Fibroblast of lung (primary cell): ENCODE data around the gene HIRIP3. TPM values are rescaled to one million over a fixed set of nuclear protein-coding genes. Genes with fewer than 3 reads are reported as not detected.

Experiments
- DNase-seq, 2 donors: peaks; one replicate each; pipeline versions ENCODE4 v3.0.0 to v3.0.0-alpha.2; 2010; ENCODE audit warnings: low read depth in 2 of 2
- H2AFZ ChIP-seq: 2 replicates; pipeline ENCODE4 v1.5.1; 2012; ENCODE audit warnings: low read length, control low read depth, inconsistent platforms
- H3K27ac ChIP-seq: 2 replicates; pipeline ENCODE4 v1.5.1; 2011; ENCODE audit warnings: low read length, control low read depth; ENCODE audit not compliant: insufficient read depth
- H3K27me3 ChIP-seq: 2 replicates; pipeline ENCODE4 v1.5.1; 2011; ENCODE audit warnings: mild to moderate bottlenecking, low read length; ENCODE audit not compliant: control insufficient read depth, insufficient read depth
- H3K36me3 ChIP-seq: 2 replicates; pipeline ENCODE4 v1.5.1; 2011; ENCODE audit warnings: low read length; ENCODE audit not compliant: control insufficient read depth, insufficient read depth
- H3K4me1 ChIP-seq: 2 replicates; pipeline ENCODE4 v1.5.1; 2011; ENCODE audit warnings: low read length; ENCODE audit not compliant: control insufficient read depth, insufficient read depth; ENCODE audit errors: extremely low read depth
- H3K4me2 ChIP-seq: 2 replicates; pipeline ENCODE4 v1.5.1; 2011; ENCODE audit warnings: low read length, control low read depth; ENCODE audit not compliant: insufficient read depth; ENCODE audit errors: extremely low read depth
- H3K4me3 ChIP-seq, 4 experiments: fragments of 200-600 bp in 1 of 4; sonication (generic) in 1 of 4; replicated peaks in 1 of 4; 2 replicates each; pipeline ENCODE4 v1.5.1; 2011 to 2016; ENCODE audit warnings: low read length in 4 of 4, low read depth in 3 of 4, mild to moderate bottlenecking in 3 of 4, control low read depth in 2 of 4, inconsistent platforms in 1 of 4, mixed read lengths in 1 of 4; ENCODE audit not compliant: insufficient read depth in 1 of 4; ENCODE audit errors: control extremely low read depth in 1 of 4
- H3K79me2 ChIP-seq: 2 replicates; pipeline ENCODE4 v1.5.1; 2012; ENCODE audit warnings: mild to moderate bottlenecking, low read length, inconsistent platforms; ENCODE audit not compliant: control insufficient read depth, insufficient read depth
- H3K9ac ChIP-seq: 2 replicates; pipeline ENCODE4 v1.5.1; 2011; ENCODE audit warnings: mild to moderate bottlenecking, low read length, control low read depth; ENCODE audit not compliant: insufficient read depth
- H3K9me3 ChIP-seq: 2 replicates; pipeline ENCODE4 v1.5.1; 2012; ENCODE audit warnings: low read depth, low read length; ENCODE audit not compliant: control insufficient read depth, insufficient read depth
- H4K20me1 ChIP-seq: 2 replicates; pipeline ENCODE4 v1.5.1; 2011; ENCODE audit warnings: low read length; ENCODE audit not compliant: control insufficient read depth, insufficient read depth; ENCODE audit errors: extremely low read depth
- EZH2 ChIP-seq: IDR thresholded peaks from 2 replicates; pipeline ENCODE4 v1.5.1; 2012; ENCODE audit warnings: low read length, control low read depth, mild to moderate bottlenecking; ENCODE audit errors: missing control alignments
- polyA plus RNA-seq, 2 donors: library from polyadenylated mRNA; depleted of rRNA in 1 of 2; stranded (reverse) in 1 of 2; unstranded in 1 of 2; fragments of >200 nt; gene quantifications; 2 replicates each; pipeline ENCODE4 v1.2.1, GENCODE V29; 2011 to 2012; ENCODE audit warnings: missing spikeins in 1 of 2
- total RNA-seq: library from RNA; depleted of rRNA; stranded (reverse); fragments of >200 nt; gene quantifications from 2 replicates; pipeline ENCODE4 v1.2.1, GENCODE V29; 2014
- TF ChIP-seq, protein P1 (sequence below), 2 donors: IDR thresholded peaks in 1 of 2; conservative IDR thresholded peaks in 1 of 2; 1 replicate in 1 of 2; 2 replicates in 1 of 2; pipeline ENCODE4 v1.5.1; 2011 to 2012; ENCODE audit warnings: low read length in 2 of 2, control low read depth in 1 of 2, inconsistent platforms in 1 of 2, low read depth in 1 of 2, mild to moderate bottlenecking in 1 of 2

Gene HIRIP3
- total and polyA plus RNA-seq, 2 donors (not counting 1 experiment from before 2014, with no cell fraction given) = 3.0 to 7.9 TPM

GRCh38 chr16:30006659-30007377 is 11.4 kb upstream of the HIRIP3 start:
- TF ChIP-seq, protein P1, sequence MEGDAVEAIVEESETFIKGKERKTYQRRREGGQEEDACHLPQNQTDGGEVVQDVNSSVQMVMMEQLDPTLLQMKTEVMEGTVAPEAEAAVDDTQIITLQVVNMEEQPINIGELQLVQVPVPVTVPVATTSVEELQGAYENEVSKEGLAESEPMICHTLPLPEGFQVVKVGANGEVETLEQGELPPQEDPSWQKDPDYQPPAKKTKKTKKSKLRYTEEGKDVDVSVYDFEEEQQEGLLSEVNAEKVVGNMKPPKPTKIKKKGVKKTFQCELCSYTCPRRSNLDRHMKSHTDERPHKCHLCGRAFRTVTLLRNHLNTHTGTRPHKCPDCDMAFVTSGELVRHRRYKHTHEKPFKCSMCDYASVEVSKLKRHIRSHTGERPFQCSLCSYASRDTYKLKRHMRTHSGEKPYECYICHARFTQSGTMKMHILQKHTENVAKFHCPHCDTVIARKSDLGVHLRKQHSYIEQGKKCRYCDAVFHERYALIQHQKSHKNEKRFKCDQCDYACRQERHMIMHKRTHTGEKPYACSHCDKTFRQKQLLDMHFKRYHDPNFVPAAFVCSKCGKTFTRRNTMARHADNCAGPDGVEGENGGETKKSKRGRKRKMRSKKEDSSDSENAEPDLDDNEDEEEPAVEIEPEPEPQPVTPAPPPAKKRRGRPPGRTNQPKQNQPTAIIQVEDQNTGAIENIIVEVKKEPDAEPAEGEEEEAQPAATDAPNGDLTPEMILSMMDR (conservative IDR thresholded peaks at IDR 0.05 in 1 of 2, IDR thresholded peaks at IDR 0.05 in 1 of 2; ENCODE audit: low read depth in 1 of 2, low read length in 2 of 2) = no peak
- no peak for TF ChIP-seq EZH2
- H3K27me3 ChIP-seq = peaks cover 15% of the 10 kb centered on the region
- H3K4me2 ChIP-seq = no peak overlapping the region
- no peak for DNase-seq
- H3K4me1 ChIP-seq = no peaks in the 10 kb centered on the region
- H4K20me1 ChIP-seq = no peaks in the 10 kb centered on the region
- H3K4me3 ChIP-seq = no peak overlapping the region
- peaks cover 6% of the 10 kb centered on the region for H3K36me3 ChIP-seq
- no peak overlapping the region for H3K9ac ChIP-seq
- no peaks in the 10 kb centered on the region for H3K79me2 ChIP-seq
- H3K9me3 ChIP-seq = no peaks in the 10 kb centered on the region
- H3K27ac ChIP-seq = no peak overlapping the region
- no peak overlapping the region for H2AFZ ChIP-seq

DNA sequence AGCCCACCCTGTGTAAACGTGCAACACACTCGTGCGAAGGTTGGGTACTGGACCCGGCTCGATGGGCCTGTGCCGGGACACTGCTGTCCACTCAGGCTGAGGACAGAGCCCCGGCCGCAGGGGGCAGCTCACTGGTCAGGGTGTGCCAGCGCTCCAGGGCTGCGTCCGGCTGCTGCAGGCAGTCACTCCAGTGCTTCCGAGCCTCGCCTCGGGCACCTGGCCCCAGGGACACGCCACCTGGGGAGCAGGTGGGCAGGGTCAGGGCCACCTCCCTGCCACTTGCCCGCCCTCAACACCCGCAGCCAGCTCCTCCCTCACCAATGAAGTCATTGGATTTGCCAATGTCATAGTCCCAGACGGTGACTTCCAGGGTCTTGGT is 10.7 kb upstream of the HIRIP3 start:
- no peak for TF ChIP-seq EZH2
- TF ChIP-seq, protein P1 (conservative IDR thresholded peaks at IDR 0.05 in 1 of 2, IDR thresholded peaks at IDR 0.05 in 1 of 2; ENCODE audit: low read depth in 1 of 2, low read length in 2 of 2) = no peak
- Histone ChIP-seq H3K9me3 (no peaks in the 10 kb centered on the region), H3K79me2 (no peaks in the 10 kb centered on the region), H3K9ac (no peak overlapping the region), H4K20me1 (no peaks in the 10 kb centered on the region), H3K4me3 (no peak overlapping the region), H3K36me3 (peaks cover 6% of the 10 kb centered on the region), H3K4me1 (no peaks in the 10 kb centered on the region), H3K4me2 (no peak overlapping the region), H2AFZ (no peak overlapping the region), H3K27me3 (peaks cover 10% of the 10 kb centered on the region), H3K27ac (no peak overlapping the region)
- DNase-seq = no peak

- Histone ChIP-seq H4K20me1 (no peaks in the 10 kb centered on the region), H3K27ac (no peak overlapping the region), H3K9me3 (no peaks in the 10 kb centered on the region), H3K27me3 (peaks cover 7% of the 10 kb centered on the region), H3K4me3 (no peak overlapping the region), H3K79me2 (no peaks in the 10 kb centered on the region), H3K9ac (no peak overlapping the region), H3K4me2 (no peak overlapping the region), H2AFZ (no peak overlapping the region), H3K36me3 (peaks cover 8% of the 10 kb centered on the region), H3K4me1 (no peaks in the 10 kb centered on the region)
- peak in 1 of 2 donors; percentile 45 for DNase-seq
- TF ChIP-seq EZH2 = no peak
- TF ChIP-seq, protein P1 (conservative IDR thresholded peaks at IDR 0.05 in 1 of 2, IDR thresholded peaks at IDR 0.05 in 1 of 2; ENCODE audit: low read depth in 1 of 2, low read length in 2 of 2) = peak; percentile 77 to 83
Measured at GRCh38 chr16:30005341-30006094, 10.1 kb upstream of the HIRIP3 start.
